ENCODE measurements around the gene LDB1. TPM values are rescaled to one million over a fixed set of nuclear protein-coding genes. Genes with fewer than 3 reads are reported as not detected.
A peak's percentile ranks its signal among the peaks of the same experiment; 100 is the strongest.

Gene LDB1
- total and polyA plus RNA-seq, 2 of the 13 experiments (the other 11 are each of a cell fraction or from before 2014, with no cell fraction given): 17.2 to 45.5 TPM

DNA sequence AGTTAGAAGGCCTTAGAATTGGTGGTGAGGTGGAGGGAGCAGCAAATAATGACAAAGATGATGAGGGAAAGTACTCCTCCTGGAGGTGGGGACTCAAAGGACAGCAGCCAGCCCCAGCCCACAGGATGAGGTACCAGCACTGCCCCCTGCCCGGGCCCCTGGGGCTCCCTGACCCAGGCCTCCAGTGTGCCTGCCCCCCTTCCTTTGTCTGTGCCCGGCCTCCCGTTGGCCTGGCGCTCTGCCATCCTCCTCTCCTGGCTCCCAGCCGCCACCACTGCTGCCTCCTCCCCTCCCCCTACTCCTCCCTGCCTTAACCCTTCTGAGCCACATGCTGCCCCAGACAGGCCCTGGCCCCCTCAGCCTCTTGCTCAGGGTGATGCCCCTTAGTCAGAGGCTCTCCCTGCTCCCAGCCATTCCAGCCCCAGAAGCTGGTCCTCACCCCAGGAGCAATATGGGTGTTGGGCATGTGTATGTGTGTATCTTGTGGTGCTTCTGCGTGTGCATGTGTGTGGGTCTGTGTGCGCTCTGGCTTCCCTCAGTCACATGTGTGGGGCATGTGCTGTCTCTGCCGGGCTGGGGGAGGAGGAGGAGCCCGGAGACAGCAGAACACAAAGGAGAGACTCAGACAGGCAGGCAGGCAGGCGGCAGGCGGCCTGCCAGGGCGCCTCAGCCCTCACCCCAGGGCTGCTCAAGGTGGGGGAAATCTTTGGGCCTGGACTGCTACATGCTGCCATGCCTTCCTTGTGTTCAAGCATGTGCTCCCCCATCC lies 2.6 kb downstream of the LDB1 start (continued):
- no peak for TF ChIP-seq ZNF547 (CRISPR knock-in tag; IDR thresholded peaks at IDR 0.05)
- no peak for TF ChIP-seq ZNF557 (CRISPR knock-in tag; IDR thresholded peaks at IDR 0.05)
- TF ChIP-seq PREB (CRISPR knock-in tag; IDR thresholded peaks at IDR 0.05): no peak
- peak; percentile 60; the same call in 1 of the 2 replicates for TF ChIP-seq MYC (CRISPR knock-in tag; IDR thresholded peaks at IDR 0.05; ENCODE audit: borderline replicate concordance)
- TF ChIP-seq, protein P1, sequence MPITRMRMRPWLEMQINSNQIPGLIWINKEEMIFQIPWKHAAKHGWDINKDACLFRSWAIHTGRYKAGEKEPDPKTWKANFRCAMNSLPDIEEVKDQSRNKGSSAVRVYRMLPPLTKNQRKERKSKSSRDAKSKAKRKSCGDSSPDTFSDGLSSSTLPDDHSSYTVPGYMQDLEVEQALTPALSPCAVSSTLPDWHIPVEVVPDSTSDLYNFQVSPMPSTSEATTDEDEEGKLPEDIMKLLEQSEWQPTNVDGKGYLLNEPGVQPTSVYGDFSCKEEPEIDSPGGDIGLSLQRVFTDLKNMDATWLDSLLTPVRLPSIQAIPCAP (CRISPR knock-in tag; IDR thresholded peaks at IDR 0.05; ENCODE audit: low read depth): no peak
- peak; percentile 30; the same call in 1 of the 2 replicates for TF ChIP-seq MTA1 (CRISPR knock-in tag; IDR thresholded peaks at IDR 0.05; ENCODE audit: borderline replicate concordance)
- no peak for TF ChIP-seq ZNF350 (CRISPR knock-in tag; IDR thresholded peaks at IDR 0.05; ENCODE audit: borderline replicate concordance, low read depth)
- TF ChIP-seq ESRRA (CRISPR knock-in tag; IDR thresholded peaks at IDR 0.05; ENCODE audit: low read depth): no peak
- no peak for TF ChIP-seq ZFYVE20 (CRISPR knock-in tag; IDR thresholded peaks at IDR 0.05; ENCODE audit: borderline replicate concordance, low read depth)
- no peak for TF ChIP-seq ZSCAN30 (CRISPR knock-in tag; IDR thresholded peaks at IDR 0.05)
- TF ChIP-seq ZNF616 (CRISPR knock-in tag; IDR thresholded peaks at IDR 0.05; ENCODE audit: low read depth): no peak
- peak; percentile 74 for TF ChIP-seq ZSCAN25 (CRISPR knock-in tag; IDR thresholded peaks at IDR 0.05)
- TF ChIP-seq ZNF777 (CRISPR knock-in tag; IDR thresholded peaks at IDR 0.05): no peak
- no peak for TF ChIP-seq HNF4A (CRISPR knock-in tag; IDR thresholded peaks at IDR 0.05)
- TF ChIP-seq RBM22 (optimal IDR thresholded peaks at IDR 0.05; ENCODE audit: low read length): no peak
- peak; percentile 23; the same call in 1 of the 2 replicates for TF ChIP-seq ARID5B (CRISPR knock-in tag; IDR thresholded peaks at IDR 0.05)
- TF ChIP-seq SATB2 (CRISPR knock-in tag; IDR thresholded peaks at IDR 0.05): no peak
- no peak for TF ChIP-seq HDAC6 (IDR thresholded peaks at IDR 0.05; ENCODE audit: low read depth, low read length)
- no peak for TF ChIP-seq MTA3 (CRISPR knock-in tag; IDR thresholded peaks at IDR 0.05)
- TF ChIP-seq ZFAT (CRISPR knock-in tag; conservative IDR thresholded peaks at IDR 0.05): no peak
- no peak; the same call in 1 of the 2 replicates for TF ChIP-seq ZNF225 (CRISPR knock-in tag; IDR thresholded peaks at IDR 0.05)
- no peak for TF ChIP-seq DNMT1 (CRISPR knock-in tag; IDR thresholded peaks at IDR 0.05)
- TF ChIP-seq SCMH1 (CRISPR knock-in tag; IDR thresholded peaks at IDR 0.05; ENCODE audit: borderline replicate concordance): no peak
- no peak for TF ChIP-seq ZNF782 (CRISPR knock-in tag; IDR thresholded peaks at IDR 0.05; ENCODE audit: borderline replicate concordance)
- TF ChIP-seq HNRNPL (IDR thresholded peaks at IDR 0.05; ENCODE audit: low read depth, low read length): peak; percentile 94
- no peak for TF ChIP-seq FOXK2 (IDR thresholded peaks at IDR 0.05)
- TF ChIP-seq RBAK (CRISPR knock-in tag; IDR thresholded peaks at IDR 0.05): no peak
